ENCODE data around the gene CCDC85C. TPM values are rescaled to one million over a fixed set of nuclear protein-coding genes. Genes with fewer than 3 reads are reported as not detected.

Gene CCDC85C
- total and polyA plus RNA-seq, 2 of the 8 experiments (the other 6 are each of a cell fraction or from before 2014, with no cell fraction given) = 16.8 to 35.8 TPM

DNA sequence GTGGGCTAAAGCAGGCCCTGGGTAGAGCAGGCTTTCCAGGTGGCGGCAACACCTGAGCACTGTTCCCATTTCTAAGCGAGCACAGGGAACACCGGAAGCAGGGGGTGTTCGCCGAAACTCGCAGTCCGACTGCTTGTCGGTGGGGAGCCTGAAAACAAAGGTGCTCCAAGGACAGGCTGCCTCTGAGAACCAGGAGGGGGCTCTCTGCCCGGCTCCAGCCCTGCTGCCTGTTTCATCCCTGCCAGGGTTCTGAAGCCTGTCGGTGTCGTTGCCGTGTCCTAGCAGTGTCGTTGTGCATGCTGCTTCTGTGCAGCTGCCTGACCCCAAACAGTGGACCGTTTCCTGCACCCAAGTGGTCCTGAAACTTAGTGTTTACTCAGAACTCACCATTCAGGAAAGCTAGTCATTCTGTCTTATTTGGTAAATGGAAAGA, 101.0 kb downstream of the CCDC85C start:
- Histone ChIP-seq H3K4ac (replicated peaks; ENCODE audit: insufficient read length, low read depth, low read length) (no peak overlapping the region), H4K91ac (replicated peaks; ENCODE audit: insufficient read length, low read length) (peak overlapping the region; percentile 71), H2BK12ac (ENCODE audit: low read depth, low read length) (peak overlapping the region; percentile 63), H2BK20ac (ENCODE audit: low read length) (no peak overlapping the region), H3K27me3 (replicated peaks in 1 of 4; ENCODE audit: control insufficient read depth in 3 of 4, extremely low read depth in 1 of 4, insufficient read depth in 3 of 4, low read length in 3 of 4) (no peaks in the 10 kb centered on the region), H3K23me2 (ENCODE audit: low read depth, low read length) (no peaks in the 10 kb centered on the region), H3K9me3 (ENCODE audit: insufficient read depth in 2 of 2, low read depth in 1 of 2, low read length in 1 of 2) (no peaks in the 10 kb centered on the region), H3K14ac (ENCODE audit: insufficient read length) (no peak overlapping the region), H2BK120ac (replicated peaks; ENCODE audit: low read depth, low read length) (no peak overlapping the region), H3K27ac (ENCODE audit: low read depth, low read length) (peak overlapping the region; percentile 55), H2AK5ac (ENCODE audit: low read depth, low read length) (peak overlapping the region; percentile 79; the same call in 1 of the 2 replicates), H3K4me3 (ENCODE audit: extremely low read depth in 1 of 4, insufficient read depth in 2 of 4, low read depth in 3 of 4, low read length in 4 of 4) (no peak overlapping the region; a peak in 1 of 8 replicates), H3K9ac (replicated peaks in 1 of 4; ENCODE audit: extremely low read depth in 1 of 4, low read depth in 3 of 4, low read length in 3 of 4) (no peak overlapping the region; a peak in 2 of 7 replicates), H3K79me1 (ENCODE audit: low read depth, low read length) (peaks cover 6% of the 10 kb centered on the region; the same call in 1 of the 2 replicates), H3K4me2 (ENCODE audit: insufficient read depth in 1 of 2, low read depth in 2 of 2, low read length in 2 of 2) (peak overlapping the region; percentile 46 to 48; a peak in 3 of 4 replicates), H2AFZ (ENCODE audit: low read length) (no peak overlapping the region), H4K8ac (ENCODE audit: extremely low read depth, insufficient read depth, low read length) (no peak overlapping the region), H3K36me3 (ENCODE audit: control insufficient read depth in 2 of 4, insufficient read depth in 4 of 4, low read length in 3 of 4) (peaks cover 26 to 76% (median 48%) of the 10 kb centered on the region in 4 experiments), H4K20me1 (replicated peaks in 1 of 2; ENCODE audit: control insufficient read depth in 1 of 2, insufficient read depth in 2 of 2, low read length in 2 of 2) (no peaks in the 10 kb centered on the region), H2BK5ac (ENCODE audit: low read depth, low read length) (peak overlapping the region; percentile 95), H3K4me1 (replicated peaks in 1 of 4; ENCODE audit: control insufficient read depth in 3 of 4, insufficient read depth in 4 of 4, low read length in 3 of 4) (peaks cover 0 to 13% (median 4%) of the 10 kb centered on the region in 4 experiments; a peak in 5 of 7 replicates), H3K23ac (ENCODE audit: insufficient read length) (no peak overlapping the region), H3K79me2 (ENCODE audit: control insufficient read depth in 1 of 2, insufficient read depth in 2 of 2, low read length in 2 of 2) (no peaks in the 10 kb centered on the region), H4K5ac (ENCODE audit: insufficient read length, low read depth, low read length) (no peak overlapping the region), H2BK15ac (ENCODE audit: low read length) (no peak overlapping the region), H3K56ac (replicated peaks; ENCODE audit: insufficient read length, low read depth, low read length) (no peak overlapping the region), H3K18ac (ENCODE audit: extremely low read depth, low read length) (peak overlapping the region; percentile 85; the same call in 1 of the 2 replicates)
- WGBS, 2 experiments (ENCODE audit: extremely low coverage in 1 of 2, insufficient coverage in 1 of 2, insufficient read length in 1 of 2, insufficient replicate concordance in 2 of 2, low coverage in 1 of 2, low lambda C conversion rate in 2 of 2, missing lambda C conversion rate in 1 of 2) = 51% methylated on average over 14 of the region's 14 CpGs; no CpG with 5 or more reads in 1 of the 2 experiments
- FAIRE-seq = peak; percentile 24
- ChIA-PET POLR2A (ENCODE audit: partially characterized antibody) (interaction anchor here (1.1 kb wide), 1 partner anchor 13 kb away, joined by 3 read pairs; no protein-coding TSS in a partner anchor), CTCF (ENCODE audit: partially characterized antibody) (interaction anchor here (0.8 to 2.9 kb wide), 2 partner anchors 10 to 125 kb away, joined by 5 to 17 read pairs; no protein-coding TSS in a partner anchor)
- DNase-seq (ENCODE audit: low read depth in 1 of 2, low spot score in 2 of 2) = peak in 1 of 2 experiments; percentile 72
- TF ChIP-seq EP300 (IDR thresholded peaks at IDR 0.05; ENCODE audit: borderline replicate concordance in 1 of 2, low read depth in 2 of 2, low read length in 2 of 2) (no peak), CBX5 (IDR thresholded peaks at IDR 0.05; ENCODE audit: low read depth, low read length) (no peak), CHD2 (IDR thresholded peaks at IDR 0.05; ENCODE audit: low read length) (no peak), ASH2L (IDR thresholded peaks at IDR 0.05; ENCODE audit: low read length) (no peak), BACH1 (IDR thresholded peaks at IDR 0.05; ENCODE audit: low read length) (no peak), ZNF274 (IDR thresholded peaks at IDR 0.05; ENCODE audit: borderline replicate concordance, extremely low read depth, low read length) (no peak), POLR2A (IDR thresholded peaks at IDR 0.05; ENCODE audit: control extremely low read depth in 1 of 2, low read depth in 2 of 2, low read length in 2 of 2) (no peak), TAF7 (optimal IDR thresholded peaks at IDR 0.05; ENCODE audit: borderline replicate concordance, low read depth, low read length) (no peak), TBP (IDR thresholded peaks at IDR 0.05; ENCODE audit: low read depth, low read length) (0 out of 2 replicates have a peak, but pooled peaks have one; percentile 22)
- TF ChIP-seq, protein P1, sequence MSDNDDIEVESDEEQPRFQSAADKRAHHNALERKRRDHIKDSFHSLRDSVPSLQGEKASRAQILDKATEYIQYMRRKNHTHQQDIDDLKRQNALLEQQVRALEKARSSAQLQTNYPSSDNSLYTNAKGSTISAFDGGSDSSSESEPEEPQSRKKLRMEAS (IDR thresholded peaks at IDR 0.05) = no peak
- TF ChIP-seq, protein P2, sequence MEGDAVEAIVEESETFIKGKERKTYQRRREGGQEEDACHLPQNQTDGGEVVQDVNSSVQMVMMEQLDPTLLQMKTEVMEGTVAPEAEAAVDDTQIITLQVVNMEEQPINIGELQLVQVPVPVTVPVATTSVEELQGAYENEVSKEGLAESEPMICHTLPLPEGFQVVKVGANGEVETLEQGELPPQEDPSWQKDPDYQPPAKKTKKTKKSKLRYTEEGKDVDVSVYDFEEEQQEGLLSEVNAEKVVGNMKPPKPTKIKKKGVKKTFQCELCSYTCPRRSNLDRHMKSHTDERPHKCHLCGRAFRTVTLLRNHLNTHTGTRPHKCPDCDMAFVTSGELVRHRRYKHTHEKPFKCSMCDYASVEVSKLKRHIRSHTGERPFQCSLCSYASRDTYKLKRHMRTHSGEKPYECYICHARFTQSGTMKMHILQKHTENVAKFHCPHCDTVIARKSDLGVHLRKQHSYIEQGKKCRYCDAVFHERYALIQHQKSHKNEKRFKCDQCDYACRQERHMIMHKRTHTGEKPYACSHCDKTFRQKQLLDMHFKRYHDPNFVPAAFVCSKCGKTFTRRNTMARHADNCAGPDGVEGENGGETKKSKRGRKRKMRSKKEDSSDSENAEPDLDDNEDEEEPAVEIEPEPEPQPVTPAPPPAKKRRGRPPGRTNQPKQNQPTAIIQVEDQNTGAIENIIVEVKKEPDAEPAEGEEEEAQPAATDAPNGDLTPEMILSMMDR (IDR thresholded peaks at IDR 0.05; ENCODE audit: control extremely low read depth in 1 of 3, insufficient read depth in 1 of 3, low read depth in 1 of 3, low read length in 3 of 3) = peak; percentile 33 to 52 (median 42)

All from H1 (cell line).